Middle frontal gyrus (tissue), 1 donor: ENCODE results near the gene FAM227B.
"Not testable (repeated sequence)": the region's sequence is repeated elsewhere in the genome, so short reads cannot be mapped to it uniquely, and the experiment has no call there.

ENCODE experiments used
- DNase-seq: peaks from one replicate; pipeline ENCODE4 v3.0.0-alpha.2; 2015; ENCODE audit warnings: low spot score; ENCODE audit errors: extremely low spot score

FAM227B gene

GRCh38 chr15:49383266-49383665, 237.4 kb downstream of the FAM227B start:
- no peak for DNase-seq

GRCh38 chr15:49382394-49382793, 238.2 kb downstream of the FAM227B start:
- no peak for DNase-seq

- DNase-seq = no peak
Measured at GRCh38 chr15:49380912-49381311, 239.7 kb downstream of the FAM227B start.

- no peak for DNase-seq
Measured at GRCh38 chr15:49379996-49380395, 240.6 kb downstream of the FAM227B start.

DNA sequence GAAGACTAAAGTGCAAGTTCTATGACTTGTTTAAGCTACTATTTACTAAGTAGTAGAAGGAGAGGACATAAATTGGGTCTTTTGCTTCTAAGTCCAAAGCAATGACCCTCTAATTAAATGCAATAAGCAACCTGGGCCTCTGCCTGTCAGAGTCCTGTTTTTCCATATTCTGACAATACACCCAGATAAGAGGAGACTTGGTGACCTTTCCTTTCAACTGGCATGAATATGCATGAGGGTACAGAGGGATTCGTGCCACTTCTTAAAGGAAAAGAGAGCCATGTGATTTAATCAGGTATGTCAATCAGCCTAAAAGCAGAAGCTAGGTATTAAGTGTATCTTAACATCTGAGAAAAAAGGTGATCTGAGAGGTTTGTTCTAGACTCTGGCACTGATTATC, 248.3 kb downstream of the FAM227B start:
- no peak for DNase-seq

- no peak for DNase-seq
Measured at GRCh38 chr15:49370782-49371181, 249.8 kb downstream of the FAM227B start.

DNA sequence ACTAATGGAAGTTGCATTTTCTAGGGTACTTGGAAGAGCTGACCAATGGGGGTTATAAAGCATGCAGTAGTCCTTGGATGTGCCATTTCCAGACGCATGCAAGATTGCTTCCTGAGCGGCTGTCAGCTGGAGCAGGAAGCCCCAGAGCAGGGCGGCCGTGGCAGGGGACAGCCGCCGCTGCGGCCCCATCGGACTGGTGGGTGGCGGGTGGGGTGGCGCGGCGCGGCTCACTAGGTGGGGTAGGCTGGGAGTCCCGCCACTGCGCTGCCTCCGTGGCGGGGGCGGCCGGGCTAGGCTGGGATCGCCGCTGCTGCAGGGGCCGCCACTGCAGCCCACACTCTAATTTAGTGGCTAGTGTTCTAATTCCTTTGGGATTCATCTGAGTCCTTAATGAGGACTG, 254.1 kb downstream of the FAM227B start:
- DNase-seq = no peak

GRCh38 chr15:49361370-49361769, 259.2 kb downstream of the FAM227B start:
- DNase-seq = no peak

GRCh38 chr15:49354439-49354838, 266.2 kb downstream of the FAM227B start:
- DNase-seq = not testable (repeated sequence)

- no peak for DNase-seq
Measured at GRCh38 chr15:49343546-49343945, 277.1 kb downstream of the FAM227B start.

DNA sequence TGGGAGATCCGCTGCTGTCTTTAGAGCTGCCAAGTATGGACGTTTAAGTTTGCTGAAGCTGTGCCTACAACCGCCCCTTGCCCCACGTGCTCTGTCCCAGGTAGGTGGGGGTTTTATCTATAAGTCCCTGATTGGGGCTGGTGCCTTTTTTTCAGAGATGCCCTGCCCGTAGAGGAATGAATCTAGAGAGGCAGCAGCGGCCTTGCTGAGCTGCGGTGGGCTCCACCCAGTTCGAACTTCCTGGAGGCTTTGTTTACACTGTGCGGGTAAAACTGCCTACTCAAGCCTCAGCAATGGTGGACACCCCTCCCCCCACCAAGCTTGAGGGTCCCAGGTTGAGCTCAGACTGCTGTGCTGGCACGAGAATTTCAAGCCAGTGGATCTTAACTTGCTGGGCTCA, 281.0 kb downstream of the FAM227B start:
- no peak for DNase-seq

GRCh38 chr15:49331951-49332350, 288.7 kb downstream of the FAM227B start:
- DNase-seq = no peak

- no peak for DNase-seq
Measured at GRCh38 chr15:49331442-49331841, 289.2 kb downstream of the FAM227B start.

- DNase-seq = no peak
Measured at GRCh38 chr15:49330166-49330565, 290.5 kb downstream of the FAM227B start.

DNA sequence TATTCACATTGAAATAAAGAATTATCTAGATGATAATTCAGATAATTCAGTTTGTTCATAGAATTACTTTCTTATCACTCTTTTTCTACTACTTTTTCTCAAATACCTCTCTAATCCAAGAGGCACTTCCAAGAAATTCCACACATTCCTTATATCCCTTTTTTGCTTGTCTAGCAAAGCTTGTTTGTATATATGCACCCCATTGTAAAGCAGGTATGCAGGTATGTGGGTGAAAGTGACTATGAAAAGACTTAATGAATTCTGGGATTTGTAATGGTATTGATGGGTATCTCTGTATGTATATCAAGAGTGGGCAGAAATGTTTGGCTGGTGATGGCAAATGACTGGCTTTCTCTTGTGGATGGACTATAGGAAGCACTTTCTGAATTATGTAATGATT, 291.7 kb downstream of the FAM227B start:
- DNase-seq = no peak

GRCh38 chr15:49327927-49328326, 292.7 kb downstream of the FAM227B start:
- DNase-seq = no peak

- no peak for DNase-seq
Measured at GRCh38 chr15:49323207-49323606, 297.4 kb downstream of the FAM227B start.

DNA sequence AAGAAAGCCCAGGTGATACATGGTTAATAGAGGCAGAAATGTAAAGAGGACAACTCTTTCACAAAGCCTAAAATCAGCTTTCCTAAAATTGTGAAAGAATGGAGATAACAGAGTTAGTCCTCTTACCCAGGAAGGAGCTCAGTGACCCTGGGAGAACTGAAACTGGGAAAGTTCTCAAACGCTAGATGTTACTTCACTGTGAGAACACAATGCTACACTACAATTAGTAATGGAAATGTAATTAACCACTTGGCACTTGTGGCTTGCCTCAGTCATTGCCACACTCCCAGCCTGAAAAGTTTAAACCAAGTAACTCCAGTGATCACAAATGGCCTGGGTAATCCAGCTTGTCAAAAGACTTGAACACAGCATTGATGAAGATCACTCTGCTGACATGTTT, 300.3 kb downstream of the FAM227B start:
- DNase-seq = no peak

- no peak for DNase-seq
Measured at GRCh38 chr15:49315391-49315823, 305.2 kb downstream of the FAM227B start.

- no peak for DNase-seq
Measured at GRCh38 chr15:49314716-49315115, 305.9 kb downstream of the FAM227B start.

- no peak for DNase-seq
Measured at GRCh38 chr15:49313650-49314049, 307.0 kb downstream of the FAM227B start.

DNA sequence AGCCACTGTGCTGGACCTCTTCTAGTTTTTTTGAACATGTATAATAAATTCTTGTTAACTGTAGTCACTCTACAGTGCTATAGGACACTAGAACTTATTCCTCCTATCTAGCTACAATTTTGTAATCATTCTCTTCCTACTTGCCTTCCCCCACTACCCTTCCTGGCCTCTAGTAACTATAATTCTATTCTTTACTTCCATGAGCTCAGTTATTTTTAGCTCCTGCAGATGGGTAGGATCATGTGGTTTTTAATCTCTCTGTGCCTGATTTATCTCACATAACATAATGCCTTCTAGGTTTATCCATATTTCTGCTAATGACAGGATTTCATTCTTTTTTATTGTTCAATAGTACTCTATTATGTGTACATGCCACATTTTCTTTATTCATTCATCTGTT, 310.7 kb downstream of the FAM227B start:
- no peak for DNase-seq

DNA sequence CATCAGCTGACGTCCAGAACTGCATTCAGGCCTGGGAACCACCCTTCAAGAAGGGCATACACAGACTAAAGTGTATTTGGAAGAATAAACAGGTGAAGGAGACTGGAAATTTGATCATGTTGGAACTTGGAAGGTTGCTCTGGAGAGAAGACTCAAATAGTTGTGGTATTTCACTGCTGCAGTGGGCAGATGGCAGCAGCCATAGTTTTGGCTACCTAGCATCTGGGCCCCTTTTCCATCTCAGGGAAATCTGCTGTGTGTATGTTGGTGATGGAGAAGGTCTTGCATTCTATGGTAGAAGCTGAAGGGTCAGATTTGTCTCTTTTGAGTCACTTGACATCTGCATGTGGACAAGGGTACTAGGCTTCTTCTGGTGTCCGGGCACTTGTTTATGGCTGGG, 311.9 kb downstream of the FAM227B start:
- no peak for DNase-seq

- no peak for DNase-seq
Measured at GRCh38 chr15:49306551-49306950, 314.1 kb downstream of the FAM227B start.
